Stimulated activated memory B cell treated with anti-CD40 and anti-IgM and Interleukin-4, amounts not matched to agents 10 μg/mL and 1 μg/mL and 100 μg/mL, for 72 hours (primary cell): ENCODE measurements around the gene SNAI3.

ENCODE experiments used
- ATAC-seq: fragments of 150-1000 bp; cut with Tn5 transposase; 2 replicates; pipeline ENCODE4 v1.10.0; 2021
- H3K27ac Mint-ChIP-seq: one replicate; pipeline ENCODE4 v1.8.0; 2022; ENCODE audit warnings: mild to moderate bottlenecking, mixed read lengths
- H3K27me3 Mint-ChIP-seq: one replicate; pipeline ENCODE4 v1.8.0; 2022; ENCODE audit warnings: mixed read lengths
- H3K36me3 Mint-ChIP-seq: one replicate; pipeline ENCODE4 v1.8.0; 2022; ENCODE audit warnings: mixed read lengths
- H3K4me1 Mint-ChIP-seq: one replicate; pipeline ENCODE4 v1.8.0; 2022; ENCODE audit warnings: mixed read lengths
- H3K4me3 Mint-ChIP-seq: one replicate; pipeline ENCODE4 v1.8.0; 2022; ENCODE audit warnings: mild to moderate bottlenecking, moderate library complexity, mixed read lengths
- H3K9me3 Mint-ChIP-seq: one replicate; pipeline ENCODE4 v1.8.0; 2022; ENCODE audit warnings: mixed read lengths

SNAI3 gene

GRCh38 chr16:88724855-88725555, 38.7 kb upstream of the SNAI3 start:
- Mint-ChIP-seq H3K4me3 (no peak overlapping the region), H3K4me1 (no peaks in the 10 kb centered on the region), H3K27ac (no peak overlapping the region), H3K36me3 (peaks cover 66% of the 10 kb centered on the region), H3K9me3 (no peaks in the 10 kb centered on the region), H3K27me3 (no peaks in the 10 kb centered on the region)
- ATAC-seq: no peak

GRCh38 chr16:88723911-88724310, 37.6 kb upstream of the SNAI3 start:
- no peaks in the 10 kb centered on the region for H3K4me1 Mint-ChIP-seq
- no peak for ATAC-seq
- H3K27ac Mint-ChIP-seq: no peak overlapping the region
- H3K27me3 Mint-ChIP-seq: no peaks in the 10 kb centered on the region
- H3K4me3 Mint-ChIP-seq: no peak overlapping the region
- H3K9me3 Mint-ChIP-seq: no peaks in the 10 kb centered on the region
- H3K36me3 Mint-ChIP-seq: peaks cover 72% of the 10 kb centered on the region

GRCh38 chr16:88723507-88723887, 37.2 kb upstream of the SNAI3 start:
- Mint-ChIP-seq H3K27ac (no peak overlapping the region), H3K36me3 (peaks cover 72% of the 10 kb centered on the region)

GRCh38 chr16:88722784-88723506, 36.6 kb upstream of the SNAI3 start:
- Mint-ChIP-seq H3K4me3 (no peak overlapping the region), H3K36me3 (peaks cover 76% of the 10 kb centered on the region), H3K9me3 (no peaks in the 10 kb centered on the region), H3K4me1 (no peaks in the 10 kb centered on the region), H3K27me3 (no peaks in the 10 kb centered on the region), H3K27ac (no peak overlapping the region)
- ATAC-seq: no peak

More at GRCh38 chr16:88723507-88723887, 37.2 kb upstream of the SNAI3 start:
- H3K4me3 Mint-ChIP-seq: no peak overlapping the region
- H3K27me3 Mint-ChIP-seq: no peaks in the 10 kb centered on the region
- no peaks in the 10 kb centered on the region for H3K4me1 Mint-ChIP-seq
- ATAC-seq: no peak
- H3K9me3 Mint-ChIP-seq: no peaks in the 10 kb centered on the region

GRCh38 chr16:88721815-88722755, 35.8 kb upstream of the SNAI3 start:
- Mint-ChIP-seq H3K36me3 (peaks cover 80% of the 10 kb centered on the region), H3K27ac (no peak overlapping the region), H3K4me3 (no peak overlapping the region), H3K4me1 (no peaks in the 10 kb centered on the region), H3K27me3 (no peaks in the 10 kb centered on the region), H3K9me3 (no peaks in the 10 kb centered on the region)
- no peak for ATAC-seq

- H3K36me3 Mint-ChIP-seq: peaks cover 80% of the 10 kb centered on the region
- ATAC-seq: no peak
- H3K27me3 Mint-ChIP-seq: no peaks in the 10 kb centered on the region
Observed at GRCh38 chr16:88721236-88721635, 34.9 kb upstream of the SNAI3 start.

GRCh38 chr16:88720396-88720970, 34.2 kb upstream of the SNAI3 start:
- no peak for ATAC-seq
- no peak overlapping the region for H3K4me3 Mint-ChIP-seq
- peaks cover 82% of the 10 kb centered on the region for H3K36me3 Mint-ChIP-seq
- no peaks in the 10 kb centered on the region for H3K4me1 Mint-ChIP-seq
- H3K27ac Mint-ChIP-seq: peak overlapping the region; percentile 57
- H3K9me3 Mint-ChIP-seq: no peaks in the 10 kb centered on the region
- no peaks in the 10 kb centered on the region for H3K27me3 Mint-ChIP-seq

More at GRCh38 chr16:88721236-88721635, 34.9 kb upstream of the SNAI3 start:
- H3K4me3 Mint-ChIP-seq: no peak overlapping the region
- no peaks in the 10 kb centered on the region for H3K9me3 Mint-ChIP-seq
- no peak overlapping the region for H3K27ac Mint-ChIP-seq
- no peaks in the 10 kb centered on the region for H3K4me1 Mint-ChIP-seq

- Mint-ChIP-seq H3K27me3 (no peaks in the 10 kb centered on the region), H3K36me3 (peaks cover 84% of the 10 kb centered on the region), H3K4me3 (no peak overlapping the region), H3K9me3 (no peaks in the 10 kb centered on the region), H3K27ac (peak overlapping the region; percentile 57), H3K4me1 (no peaks in the 10 kb centered on the region)
- no peak for ATAC-seq
Observed at GRCh38 chr16:88719933-88720296, 33.6 kb upstream of the SNAI3 start.

- H3K4me3 Mint-ChIP-seq: no peak overlapping the region
- no peaks in the 10 kb centered on the region for H3K27me3 Mint-ChIP-seq
- ATAC-seq: no peak
- no peaks in the 10 kb centered on the region for H3K4me1 Mint-ChIP-seq
- H3K27ac Mint-ChIP-seq: no peak overlapping the region
- no peaks in the 10 kb centered on the region for H3K9me3 Mint-ChIP-seq
- H3K36me3 Mint-ChIP-seq: peaks cover 84% of the 10 kb centered on the region
Observed at GRCh38 chr16:88719267-88719932, 33.1 kb upstream of the SNAI3 start.

- Mint-ChIP-seq H3K27ac (no peak overlapping the region), H3K9me3 (no peaks in the 10 kb centered on the region), H3K4me3 (no peak overlapping the region), H3K27me3 (no peaks in the 10 kb centered on the region), H3K4me1 (no peaks in the 10 kb centered on the region), H3K36me3 (peaks cover 74% of the 10 kb centered on the region)
- ATAC-seq: no peak
Observed at GRCh38 chr16:88718178-88718577, 31.9 kb upstream of the SNAI3 start.

GRCh38 chr16:88716601-88717001, 30.3 kb upstream of the SNAI3 start:
- Mint-ChIP-seq H3K9me3 (no peaks in the 10 kb centered on the region), H3K4me3 (no peak overlapping the region), H3K27ac (no peak overlapping the region), H3K4me1 (peaks cover 4% of the 10 kb centered on the region), H3K36me3 (peaks cover 65% of the 10 kb centered on the region), H3K27me3 (no peaks in the 10 kb centered on the region)
- no peak for ATAC-seq

GRCh38 chr16:88716201-88716600, 29.9 kb upstream of the SNAI3 start:
- peaks cover 61% of the 10 kb centered on the region for H3K36me3 Mint-ChIP-seq
- no peak overlapping the region for H3K27ac Mint-ChIP-seq

GRCh38 chr16:88715312-88716190, 29.2 kb upstream of the SNAI3 start:
- peaks cover 54% of the 10 kb centered on the region for H3K36me3 Mint-ChIP-seq
- H3K4me3 Mint-ChIP-seq: no peak overlapping the region
- no peaks in the 10 kb centered on the region for H3K27me3 Mint-ChIP-seq
- H3K4me1 Mint-ChIP-seq: peaks cover 12% of the 10 kb centered on the region
- H3K27ac Mint-ChIP-seq: no peak overlapping the region
- H3K9me3 Mint-ChIP-seq: no peaks in the 10 kb centered on the region
- no peak for ATAC-seq

More at GRCh38 chr16:88716201-88716600, 29.9 kb upstream of the SNAI3 start:
- Mint-ChIP-seq H3K4me3 (no peak overlapping the region), H3K9me3 (no peaks in the 10 kb centered on the region), H3K27me3 (no peaks in the 10 kb centered on the region), H3K4me1 (peaks cover 7% of the 10 kb centered on the region)
- no peak for ATAC-seq
